Measurements from ENCODE around the gene R3HCC1L.
A peak's percentile ranks its signal among the peaks of the same experiment; 100 is the strongest.
"Not testable (repeated sequence)": the region's sequence is repeated elsewhere in the genome, so short reads cannot be mapped to it uniquely, and the experiment has no call there.

The R3HCC1L gene

GRCh38 chr10:98134117-98134430 lies 383 bp upstream of the R3HCC1L start:
- Histone ChIP-seq H3K36me3 (ENCODE audit: insufficient read depth, low read length) (no peaks in the 10 kb centered on the region), H3K9me3 (replicated peaks; ENCODE audit: low read length) (no peaks in the 10 kb centered on the region), H3K9ac (ENCODE audit: low read depth, low read length) (peak overlapping the region; percentile 97), H3K4me1 (ENCODE audit: control insufficient read depth, insufficient read depth, low read length) (peaks cover 9% of the 10 kb centered on the region), H3K4me2 (ENCODE audit: low read length) (peak overlapping the region; percentile 84), H3K4me3 (ENCODE audit: low read length) (peak overlapping the region; percentile 86), H3K27me3 (ENCODE audit: control insufficient read depth, insufficient read depth, low read length) (peaks cover 5% of the 10 kb centered on the region)

GRCh38 chr10:98135222-98135899 lies 904 bp downstream of the R3HCC1L start:
- Histone ChIP-seq H3K4me2 (ENCODE audit: low read length) (peak overlapping the region; percentile 84), H3K4me1 (ENCODE audit: control insufficient read depth, insufficient read depth, low read length) (peaks cover 9% of the 10 kb centered on the region), H3K9me3 (replicated peaks; ENCODE audit: low read length) (no peaks in the 10 kb centered on the region), H3K9ac (ENCODE audit: low read depth, low read length) (peak overlapping the region; percentile 97), H3K4me3 (ENCODE audit: low read length) (peak overlapping the region; percentile 86), H3K36me3 (ENCODE audit: insufficient read depth, low read length) (no peaks in the 10 kb centered on the region), H3K27me3 (ENCODE audit: control insufficient read depth, insufficient read depth, low read length) (no peaks in the 10 kb centered on the region)

GRCh38 chr10:98136775-98137174 lies 2.3 kb downstream of the R3HCC1L start:
- H3K27me3 ChIP-seq (ENCODE audit: control insufficient read depth, insufficient read depth, low read length); H3K36me3 ChIP-seq (ENCODE audit: insufficient read depth, low read length); H3K4me3 ChIP-seq (ENCODE audit: low read length); H3K9me3 ChIP-seq (replicated peaks; ENCODE audit: low read length); H3K4me2 ChIP-seq (ENCODE audit: low read length); H3K9ac ChIP-seq (ENCODE audit: low read depth, low read length): not testable (repeated sequence)
- peaks cover 16% of the 10 kb centered on the region for H3K4me1 ChIP-seq (ENCODE audit: control insufficient read depth, insufficient read depth, low read length)

- Histone ChIP-seq H3K4me1 (ENCODE audit: control insufficient read depth, insufficient read depth, low read length) (peaks cover 16% of the 10 kb centered on the region), H3K4me2 (ENCODE audit: low read length) (no peak overlapping the region)
These were observed 3.6 kb downstream of the R3HCC1L start for GRCh38 chr10:98138031-98138430.

GRCh38 chr10:98139431-98139830 lies 5.0 kb downstream of the R3HCC1L start:
- Histone ChIP-seq H3K27me3 (ENCODE audit: control insufficient read depth, insufficient read depth, low read length) (no peaks in the 10 kb centered on the region), H3K9ac (ENCODE audit: low read depth, low read length) (no peak overlapping the region), H3K36me3 (ENCODE audit: insufficient read depth, low read length) (no peaks in the 10 kb centered on the region), H3K4me2 (ENCODE audit: low read length) (no peak overlapping the region), H3K4me1 (ENCODE audit: control insufficient read depth, insufficient read depth, low read length) (peaks cover 11% of the 10 kb centered on the region), H3K4me3 (ENCODE audit: low read length) (no peak overlapping the region), H3K9me3 (replicated peaks; ENCODE audit: low read length) (no peaks in the 10 kb centered on the region)

More at GRCh38 chr10:98138031-98138430, 3.6 kb downstream of the R3HCC1L start:
- no peaks in the 10 kb centered on the region for H3K36me3 ChIP-seq (ENCODE audit: insufficient read depth, low read length)
- no peak overlapping the region for H3K4me3 ChIP-seq (ENCODE audit: low read length)
- no peaks in the 10 kb centered on the region for H3K9me3 ChIP-seq (replicated peaks; ENCODE audit: low read length)
- H3K27me3 ChIP-seq (ENCODE audit: control insufficient read depth, insufficient read depth, low read length), result no peaks in the 10 kb centered on the region
- H3K9ac ChIP-seq (ENCODE audit: low read depth, low read length), result no peak overlapping the region

- peaks cover 7% of the 10 kb centered on the region for H3K4me1 ChIP-seq (ENCODE audit: control insufficient read depth, insufficient read depth, low read length)
- H3K36me3 ChIP-seq (ENCODE audit: insufficient read depth, low read length), result no peaks in the 10 kb centered on the region
- H3K9ac ChIP-seq (ENCODE audit: low read depth, low read length), result no peak overlapping the region
- no peaks in the 10 kb centered on the region for H3K9me3 ChIP-seq (replicated peaks; ENCODE audit: low read length)
- no peaks in the 10 kb centered on the region for H3K27me3 ChIP-seq (ENCODE audit: control insufficient read depth, insufficient read depth, low read length)
- no peak overlapping the region for H3K4me3 ChIP-seq (ENCODE audit: low read length)
- no peak overlapping the region for H3K4me2 ChIP-seq (ENCODE audit: low read length)
These were observed 7.1 kb downstream of the R3HCC1L start for GRCh38 chr10:98141484-98142073.

- Histone ChIP-seq H3K9ac (ENCODE audit: low read depth, low read length) (no peak overlapping the region), H3K9me3 (replicated peaks; ENCODE audit: low read length) (no peaks in the 10 kb centered on the region), H3K4me2 (ENCODE audit: low read length) (no peak overlapping the region), H3K36me3 (ENCODE audit: insufficient read depth, low read length) (no peaks in the 10 kb centered on the region), H3K27me3 (ENCODE audit: control insufficient read depth, insufficient read depth, low read length) (no peaks in the 10 kb centered on the region), H3K4me3 (ENCODE audit: low read length) (no peak overlapping the region), H3K4me1 (ENCODE audit: control insufficient read depth, insufficient read depth, low read length) (peaks cover 7% of the 10 kb centered on the region)
These were observed 10.5 kb downstream of the R3HCC1L start for GRCh38 chr10:98144985-98145384.

- Histone ChIP-seq H3K9ac (ENCODE audit: low read depth, low read length) (no peak overlapping the region), H3K4me1 (ENCODE audit: control insufficient read depth, insufficient read depth, low read length) (peaks cover 22% of the 10 kb centered on the region), H3K9me3 (replicated peaks; ENCODE audit: low read length) (no peaks in the 10 kb centered on the region), H3K4me2 (ENCODE audit: low read length) (no peak overlapping the region), H3K4me3 (ENCODE audit: low read length) (no peak overlapping the region), H3K36me3 (ENCODE audit: insufficient read depth, low read length) (no peaks in the 10 kb centered on the region), H3K27me3 (ENCODE audit: control insufficient read depth, insufficient read depth, low read length) (no peaks in the 10 kb centered on the region)
These were observed 15.4 kb downstream of the R3HCC1L start for GRCh38 chr10:98149858-98150257.

GRCh38 chr10:98150544-98150943 lies 16.1 kb downstream of the R3HCC1L start:
- Histone ChIP-seq H3K9ac (ENCODE audit: low read depth, low read length) (no peak overlapping the region), H3K4me2 (ENCODE audit: low read length) (peak overlapping the region; percentile 31), H3K9me3 (replicated peaks; ENCODE audit: low read length) (no peaks in the 10 kb centered on the region)

GRCh38 chr10:98152778-98153177 lies 18.3 kb downstream of the R3HCC1L start:
- H3K36me3 ChIP-seq (ENCODE audit: insufficient read depth, low read length); H3K4me2 ChIP-seq (ENCODE audit: low read length); H3K27me3 ChIP-seq (ENCODE audit: control insufficient read depth, insufficient read depth, low read length); H3K9me3 ChIP-seq (replicated peaks; ENCODE audit: low read length); H3K9ac ChIP-seq (ENCODE audit: low read depth, low read length); H3K4me3 ChIP-seq (ENCODE audit: low read length): not testable (repeated sequence)
- H3K4me1 ChIP-seq (ENCODE audit: control insufficient read depth, insufficient read depth, low read length), result peaks cover 22% of the 10 kb centered on the region

More at GRCh38 chr10:98150544-98150943, 16.1 kb downstream of the R3HCC1L start:
- H3K4me3 ChIP-seq (ENCODE audit: low read length), result no peak overlapping the region
- H3K27me3 ChIP-seq (ENCODE audit: control insufficient read depth, insufficient read depth, low read length), result no peaks in the 10 kb centered on the region
- no peaks in the 10 kb centered on the region for H3K36me3 ChIP-seq (ENCODE audit: insufficient read depth, low read length)
- H3K4me1 ChIP-seq (ENCODE audit: control insufficient read depth, insufficient read depth, low read length), result peaks cover 22% of the 10 kb centered on the region

GRCh38 chr10:98153213-98153958 lies 18.9 kb downstream of the R3HCC1L start:
- not testable (repeated sequence) for H3K9ac ChIP-seq (ENCODE audit: low read depth, low read length); H3K36me3 ChIP-seq (ENCODE audit: insufficient read depth, low read length); H3K27me3 ChIP-seq (ENCODE audit: control insufficient read depth, insufficient read depth, low read length); H3K9me3 ChIP-seq (replicated peaks; ENCODE audit: low read length); H3K4me3 ChIP-seq (ENCODE audit: low read length)
- Histone ChIP-seq H3K4me1 (ENCODE audit: control insufficient read depth, insufficient read depth, low read length) (peaks cover 22% of the 10 kb centered on the region), H3K4me2 (ENCODE audit: low read length) (peak overlapping the region; percentile 31)
